ENCODE data around the gene CREB5.

Gene CREB5

GRCh38 chr7:28766359-28766758 lies 354.0 kb downstream of the CREB5 start:
- TF ChIP-seq CTCF (IDR thresholded peaks at IDR 0.05; ENCODE audit: low read depth, low read length, missing control alignments): no peak
- no peak overlapping the region for H3K4me3 ChIP-seq (replicated peaks; ENCODE audit: low read depth, low read length)
- DNase-seq (ENCODE audit: extremely low read depth, low read depth): no peak

GRCh38 chr7:28767356-28767755 lies 355.0 kb downstream of the CREB5 start:
- no peak overlapping the region for H3K4me3 ChIP-seq (replicated peaks; ENCODE audit: low read depth, low read length)
- no peak for DNase-seq (ENCODE audit: extremely low read depth, low read depth)
- no peak for TF ChIP-seq CTCF (IDR thresholded peaks at IDR 0.05; ENCODE audit: low read depth, low read length, missing control alignments)

GRCh38 chr7:28768577-28769147 lies 356.3 kb downstream of the CREB5 start:
- no peak for TF ChIP-seq CTCF (IDR thresholded peaks at IDR 0.05; ENCODE audit: low read depth, low read length, missing control alignments)
- no peak overlapping the region for H3K4me3 ChIP-seq (replicated peaks; ENCODE audit: low read depth, low read length)
- no peak for DNase-seq (ENCODE audit: extremely low read depth, low read depth)

GRCh38 chr7:28771906-28772622 lies 359.7 kb downstream of the CREB5 start:
- DNase-seq (ENCODE audit: extremely low read depth, low read depth): no peak
- H3K4me3 ChIP-seq (replicated peaks; ENCODE audit: low read depth, low read length): no peak overlapping the region
- no peak for TF ChIP-seq CTCF (IDR thresholded peaks at IDR 0.05; ENCODE audit: low read depth, low read length, missing control alignments)

- no peak for DNase-seq (ENCODE audit: extremely low read depth, low read depth)
- no peak overlapping the region for H3K4me3 ChIP-seq (replicated peaks; ENCODE audit: low read depth, low read length)
- no peak for TF ChIP-seq CTCF (IDR thresholded peaks at IDR 0.05; ENCODE audit: low read depth, low read length, missing control alignments)
Observed at GRCh38 chr7:28773423-28774145, 361.3 kb downstream of the CREB5 start.

- no peak for TF ChIP-seq CTCF (IDR thresholded peaks at IDR 0.05; ENCODE audit: low read depth, low read length, missing control alignments)
- no peak overlapping the region for H3K4me3 ChIP-seq (replicated peaks; ENCODE audit: low read depth, low read length)
- no peak for DNase-seq (ENCODE audit: extremely low read depth, low read depth)
Observed at GRCh38 chr7:28774261-28774988, 362.1 kb downstream of the CREB5 start.

Measured in HFF-Myc (cell line).